Measurements from ENCODE around the gene MSANTD4.

The MSANTD4 gene

DNA sequence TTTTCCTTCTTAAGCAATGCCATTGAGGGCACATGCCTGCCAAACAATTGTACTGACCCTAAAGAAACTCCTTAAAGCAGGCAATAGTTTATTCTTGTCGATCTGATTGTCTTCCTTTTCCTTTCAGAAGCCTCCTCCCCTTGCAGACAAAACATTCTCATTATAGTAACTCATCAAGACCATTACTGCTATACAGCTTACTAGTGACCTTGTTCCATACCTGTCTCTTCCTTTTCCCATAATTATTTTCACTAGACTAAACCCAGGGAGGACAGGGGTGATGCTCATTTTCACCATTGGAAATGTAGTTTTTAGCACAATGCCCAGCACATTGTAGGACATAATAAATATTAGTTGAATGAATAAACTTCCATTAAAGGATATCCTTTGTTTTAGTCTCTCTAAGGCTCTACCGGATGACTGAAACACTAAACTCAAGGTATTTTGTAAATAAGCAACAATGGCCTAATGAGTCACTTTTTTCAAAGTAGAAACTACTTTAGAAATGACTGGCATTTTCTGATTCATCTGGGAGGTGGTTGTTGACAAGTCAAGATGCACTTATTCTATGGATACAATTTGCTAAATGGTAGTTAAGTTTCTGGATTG is 9.3 kb upstream of the MSANTD4 start:
- DNase-seq (ENCODE audit: low read depth, low spot score) = no peak
- TF ChIP-seq, protein P1, sequence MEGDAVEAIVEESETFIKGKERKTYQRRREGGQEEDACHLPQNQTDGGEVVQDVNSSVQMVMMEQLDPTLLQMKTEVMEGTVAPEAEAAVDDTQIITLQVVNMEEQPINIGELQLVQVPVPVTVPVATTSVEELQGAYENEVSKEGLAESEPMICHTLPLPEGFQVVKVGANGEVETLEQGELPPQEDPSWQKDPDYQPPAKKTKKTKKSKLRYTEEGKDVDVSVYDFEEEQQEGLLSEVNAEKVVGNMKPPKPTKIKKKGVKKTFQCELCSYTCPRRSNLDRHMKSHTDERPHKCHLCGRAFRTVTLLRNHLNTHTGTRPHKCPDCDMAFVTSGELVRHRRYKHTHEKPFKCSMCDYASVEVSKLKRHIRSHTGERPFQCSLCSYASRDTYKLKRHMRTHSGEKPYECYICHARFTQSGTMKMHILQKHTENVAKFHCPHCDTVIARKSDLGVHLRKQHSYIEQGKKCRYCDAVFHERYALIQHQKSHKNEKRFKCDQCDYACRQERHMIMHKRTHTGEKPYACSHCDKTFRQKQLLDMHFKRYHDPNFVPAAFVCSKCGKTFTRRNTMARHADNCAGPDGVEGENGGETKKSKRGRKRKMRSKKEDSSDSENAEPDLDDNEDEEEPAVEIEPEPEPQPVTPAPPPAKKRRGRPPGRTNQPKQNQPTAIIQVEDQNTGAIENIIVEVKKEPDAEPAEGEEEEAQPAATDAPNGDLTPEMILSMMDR (IDR thresholded peaks at IDR 0.05; ENCODE audit: low read depth, low read length) = no peak
- no peak overlapping the region for H3K4me3 ChIP-seq (ENCODE audit: low read depth, low read length)
- in situ Hi-C loops (cut with HindIII; ENCODE audit: low sequenced_read_pairs) = no loop called here

- TF ChIP-seq, protein P1 (IDR thresholded peaks at IDR 0.05; ENCODE audit: low read depth, low read length) = no peak
- in situ Hi-C loops (cut with HindIII; ENCODE audit: low sequenced_read_pairs) = no loop called here
Measured at GRCh38 chr11:106030609-106031008, 8.6 kb upstream of the MSANTD4 start.

DNA sequence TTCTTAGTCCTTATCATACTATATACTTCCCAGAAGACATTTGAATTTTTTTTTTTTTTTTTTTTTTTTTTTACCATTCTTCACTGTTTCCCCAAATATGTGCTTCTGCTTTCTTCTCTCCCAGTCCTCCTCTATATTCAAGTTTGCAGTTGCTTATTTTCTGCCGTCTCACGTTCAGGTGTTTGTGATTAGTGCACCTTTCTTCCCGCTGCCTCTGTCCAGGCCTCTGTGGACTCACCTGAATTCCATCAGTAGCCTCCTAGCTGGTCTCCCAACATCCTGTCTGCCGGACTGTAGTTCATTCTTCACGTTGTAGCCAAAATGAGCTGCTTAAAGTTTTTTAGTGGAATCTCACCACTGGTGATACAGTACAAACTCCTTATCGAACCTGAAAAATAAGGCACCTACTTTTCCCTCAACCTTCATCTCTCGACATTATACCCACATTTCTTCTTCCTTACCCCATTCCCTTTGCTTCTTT is 795 bp upstream of the MSANTD4 start:
- in situ Hi-C loops (cut with HindIII; ENCODE audit: low sequenced_read_pairs) = no loop called here
- peak overlapping the region; percentile 89 for H3K4me3 ChIP-seq (ENCODE audit: low read depth, low read length)
- DNase-seq (ENCODE audit: low read depth, low spot score) = no peak
- TF ChIP-seq, protein P1 (IDR thresholded peaks at IDR 0.05; ENCODE audit: low read depth, low read length) = no peak

More at GRCh38 chr11:106030609-106031008, 8.6 kb upstream of the MSANTD4 start:
- no peak overlapping the region for H3K4me3 ChIP-seq (ENCODE audit: low read depth, low read length)
- DNase-seq (ENCODE audit: low read depth, low spot score) = no peak

DNA sequence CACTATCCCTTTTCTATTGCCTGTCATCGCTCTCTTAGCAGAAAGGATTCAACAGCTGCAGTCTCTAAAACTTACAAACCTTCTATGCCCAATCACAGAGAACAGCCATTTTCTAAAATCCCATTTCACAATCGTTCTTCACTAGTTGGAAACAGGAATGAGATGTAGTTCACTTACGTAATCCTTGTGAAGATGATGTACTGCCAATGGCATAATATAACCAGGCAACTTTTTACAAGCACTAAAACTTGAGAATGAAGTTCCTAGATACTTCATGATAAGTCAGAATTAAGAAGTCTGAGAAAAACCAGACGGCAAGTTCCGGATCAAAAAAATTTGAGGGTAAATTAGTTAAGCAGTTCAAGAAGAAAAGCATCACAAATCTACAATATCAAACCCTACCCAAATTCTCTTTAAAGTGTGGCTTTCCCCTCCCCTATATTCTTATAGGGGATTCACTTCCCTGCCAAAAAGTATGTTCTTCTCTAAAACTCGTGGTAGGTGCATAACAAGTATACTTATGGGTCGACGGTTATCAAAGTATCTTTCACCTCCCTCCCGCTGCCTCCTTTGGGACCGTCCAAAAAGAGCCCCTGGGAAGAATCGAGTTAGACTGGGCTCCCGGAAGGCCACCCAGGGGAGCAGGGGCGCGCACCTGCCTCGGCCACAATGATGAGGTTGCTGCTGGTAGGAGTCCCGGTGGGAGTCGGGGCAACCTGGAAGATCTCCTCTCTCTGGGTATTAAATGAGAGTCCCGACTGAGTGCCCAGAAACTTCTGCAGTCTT is 666 bp downstream of the MSANTD4 start:
- TF ChIP-seq, protein P1 (IDR thresholded peaks at IDR 0.05; ENCODE audit: low read depth, low read length) = no peak
- in situ Hi-C loops (cut with HindIII; ENCODE audit: low sequenced_read_pairs) = no loop called here
- DNase-seq (ENCODE audit: low read depth, low spot score) = no peak
- H3K4me3 ChIP-seq (ENCODE audit: low read depth, low read length) = peak overlapping the region; percentile 89

DNA sequence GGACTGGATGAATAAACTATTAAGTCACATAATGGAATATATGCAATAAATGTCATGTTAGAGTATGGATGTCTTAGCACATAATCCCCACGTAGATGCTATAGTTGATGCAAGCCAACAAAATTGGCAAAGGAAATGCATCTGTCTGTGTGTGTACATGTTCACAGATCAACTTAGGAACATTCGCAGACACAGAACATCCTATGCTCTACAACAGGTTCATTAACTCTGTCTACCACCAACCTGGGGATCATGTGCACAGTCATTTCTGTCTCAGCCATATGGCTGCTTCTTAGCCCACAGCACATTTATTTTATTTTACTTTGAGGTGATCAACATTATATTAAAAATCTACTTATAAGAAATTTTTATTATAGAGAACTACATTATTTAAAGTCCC is 4.9 kb downstream of the MSANTD4 start:
- DNase-seq (ENCODE audit: low read depth, low spot score) = no peak
- H3K4me3 ChIP-seq (ENCODE audit: low read depth, low read length) = no peak overlapping the region
- TF ChIP-seq, protein P1 (IDR thresholded peaks at IDR 0.05; ENCODE audit: low read depth, low read length) = no peak
- in situ Hi-C loops (cut with HindIII; ENCODE audit: low sequenced_read_pairs) = no loop called here

- H3K4me3 ChIP-seq (ENCODE audit: low read depth, low read length) = no peak overlapping the region
- in situ Hi-C loops (cut with HindIII; ENCODE audit: low sequenced_read_pairs) = no loop called here
- TF ChIP-seq, protein P1 (IDR thresholded peaks at IDR 0.05; ENCODE audit: low read depth, low read length) = no peak
- DNase-seq (ENCODE audit: low read depth, low spot score) = no peak
Measured at GRCh38 chr11:106015066-106015465, 7.0 kb downstream of the MSANTD4 start.
